ENCODE measurements around the gene GJC1.

The GJC1 gene

DNA sequence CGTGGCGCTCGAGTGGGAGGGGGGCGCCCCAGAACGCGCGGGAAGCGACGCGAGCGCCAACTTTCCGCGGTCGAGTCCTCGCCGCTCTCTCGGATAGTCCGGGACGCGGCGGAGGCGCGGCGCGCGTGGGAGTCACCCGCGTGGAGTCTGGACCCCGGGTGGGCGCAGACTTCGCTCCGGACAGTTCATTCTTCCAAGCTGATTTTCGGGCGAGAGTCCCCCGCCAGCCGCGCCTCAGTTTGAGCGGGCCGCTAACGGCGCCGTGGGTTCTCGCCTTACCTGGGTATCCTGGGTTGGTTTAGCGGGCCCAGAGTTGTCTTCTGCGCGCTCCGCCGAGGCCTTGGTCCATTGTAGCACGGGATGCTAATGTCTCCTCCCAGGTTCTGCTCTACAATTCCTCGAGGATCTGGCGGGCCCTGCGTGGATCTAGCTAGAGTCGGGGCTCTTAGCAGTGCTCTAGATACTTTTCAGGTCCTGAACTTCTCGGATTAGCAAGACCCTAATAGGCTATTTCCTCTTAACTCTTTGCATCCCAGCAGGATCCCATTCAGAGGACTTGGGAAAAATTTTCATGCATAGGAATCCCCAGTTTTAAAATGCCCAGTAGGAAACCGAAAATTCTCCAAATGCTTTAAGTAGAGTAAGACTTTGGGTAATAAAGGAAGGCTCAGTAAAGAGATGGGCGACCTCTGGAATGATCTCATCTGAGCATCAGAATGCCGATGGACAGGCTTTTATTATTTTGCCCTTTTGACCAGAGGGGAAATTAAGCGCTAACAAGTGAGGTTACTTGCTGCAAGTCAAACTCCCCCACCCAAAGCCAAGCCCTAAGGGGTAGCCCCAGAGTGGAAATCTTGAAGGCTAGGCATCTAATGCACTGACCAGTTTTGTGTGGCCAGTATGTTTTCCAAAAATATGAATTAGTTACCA, 537 bp upstream of the GJC1 start:
- TF ChIP-seq, protein P1, sequence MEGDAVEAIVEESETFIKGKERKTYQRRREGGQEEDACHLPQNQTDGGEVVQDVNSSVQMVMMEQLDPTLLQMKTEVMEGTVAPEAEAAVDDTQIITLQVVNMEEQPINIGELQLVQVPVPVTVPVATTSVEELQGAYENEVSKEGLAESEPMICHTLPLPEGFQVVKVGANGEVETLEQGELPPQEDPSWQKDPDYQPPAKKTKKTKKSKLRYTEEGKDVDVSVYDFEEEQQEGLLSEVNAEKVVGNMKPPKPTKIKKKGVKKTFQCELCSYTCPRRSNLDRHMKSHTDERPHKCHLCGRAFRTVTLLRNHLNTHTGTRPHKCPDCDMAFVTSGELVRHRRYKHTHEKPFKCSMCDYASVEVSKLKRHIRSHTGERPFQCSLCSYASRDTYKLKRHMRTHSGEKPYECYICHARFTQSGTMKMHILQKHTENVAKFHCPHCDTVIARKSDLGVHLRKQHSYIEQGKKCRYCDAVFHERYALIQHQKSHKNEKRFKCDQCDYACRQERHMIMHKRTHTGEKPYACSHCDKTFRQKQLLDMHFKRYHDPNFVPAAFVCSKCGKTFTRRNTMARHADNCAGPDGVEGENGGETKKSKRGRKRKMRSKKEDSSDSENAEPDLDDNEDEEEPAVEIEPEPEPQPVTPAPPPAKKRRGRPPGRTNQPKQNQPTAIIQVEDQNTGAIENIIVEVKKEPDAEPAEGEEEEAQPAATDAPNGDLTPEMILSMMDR (IDR thresholded peaks at IDR 0.05; ENCODE audit: borderline replicate concordance, extremely low read depth, low read length, poor library complexity, severe bottlenecking), result no peak
- TF ChIP-seq EZH2 (IDR thresholded peaks at IDR 0.05; ENCODE audit: borderline replicate concordance, low read depth, low read length, severe bottlenecking), result no peak
- Histone ChIP-seq H3K9me3 (ENCODE audit: insufficient read depth, low read length, severe bottlenecking) (no peaks in the 10 kb centered on the region), H3K27ac (ENCODE audit: low read length) (no peak overlapping the region), H3K9ac (ENCODE audit: low read depth, low read length) (peak overlapping the region; percentile 66), H3K4me2 (ENCODE audit: insufficient read depth, low read length) (peak overlapping the region; percentile 77), H3K4me3 (ENCODE audit: low read depth in 1 of 2, low read length in 2 of 2) (peak overlapping the region in 1 of 2 experiments; percentile 66; a peak in 2 of 4 replicates), H3K79me2 (ENCODE audit: insufficient read depth, low read length) (peaks cover 41% of the 10 kb centered on the region), H3K36me3 (ENCODE audit: insufficient read depth, low read length) (no peaks in the 10 kb centered on the region), H3K4me1 (ENCODE audit: insufficient read depth, low read length) (peaks cover 28% of the 10 kb centered on the region), H4K20me1 (ENCODE audit: insufficient read depth, low read length) (peaks cover 4% of the 10 kb centered on the region; the same call in 1 of the 2 replicates), H2AFZ (ENCODE audit: low read depth, low read length) (peak overlapping the region; percentile 67), H3K27me3 (ENCODE audit: insufficient read depth, low read length, poor library complexity) (peaks cover 21% of the 10 kb centered on the region)
- no peak for ATAC-seq (ENCODE audit: insufficient read depth, low read depth)
- DNase-seq, result no peak

DNA sequence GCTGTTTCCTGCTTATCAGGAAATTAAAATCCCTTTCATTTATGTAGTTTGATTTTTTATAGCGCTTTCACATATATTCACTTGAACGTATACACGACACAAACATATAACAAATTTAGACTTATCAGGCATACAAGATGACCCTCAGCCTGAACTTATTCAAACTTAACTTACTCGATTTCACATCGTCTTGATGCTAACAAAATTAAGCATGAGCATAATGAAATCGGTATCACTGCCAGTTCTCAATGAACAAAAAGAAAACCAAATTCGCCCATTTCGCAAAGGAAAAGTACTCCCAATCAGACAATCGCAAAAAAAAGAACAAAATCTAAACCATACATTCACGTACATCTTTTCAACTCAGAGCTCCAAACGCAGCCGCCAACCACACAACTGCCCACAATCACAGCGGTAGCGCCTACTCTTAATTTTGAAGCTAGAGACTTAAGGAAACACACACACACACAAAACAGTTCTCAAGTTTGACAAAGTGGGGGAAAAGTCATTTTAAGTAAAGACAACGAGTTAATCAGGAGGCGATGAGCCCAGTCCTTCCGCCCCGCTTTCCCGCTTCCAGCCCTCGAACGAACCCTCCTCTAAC, 1.1 kb downstream of the GJC1 start:
- Histone ChIP-seq H4K20me1 (ENCODE audit: insufficient read depth, low read length) (peaks cover 4% of the 10 kb centered on the region; the same call in 1 of the 2 replicates), H3K9me3 (ENCODE audit: insufficient read depth, low read length, severe bottlenecking) (no peaks in the 10 kb centered on the region), H3K4me1 (ENCODE audit: insufficient read depth, low read length) (peaks cover 28% of the 10 kb centered on the region), H3K27ac (ENCODE audit: low read length) (peak overlapping the region; percentile 55), H3K9ac (ENCODE audit: low read depth, low read length) (peak overlapping the region; percentile 66), H3K4me2 (ENCODE audit: insufficient read depth, low read length) (peak overlapping the region; percentile 77), H3K79me2 (ENCODE audit: insufficient read depth, low read length) (peaks cover 56% of the 10 kb centered on the region), H3K36me3 (ENCODE audit: insufficient read depth, low read length) (no peaks in the 10 kb centered on the region), H2AFZ (ENCODE audit: low read depth, low read length) (peak overlapping the region; percentile 67), H3K27me3 (ENCODE audit: insufficient read depth, low read length, poor library complexity) (peaks cover 21% of the 10 kb centered on the region), H3K4me3 (ENCODE audit: low read depth in 1 of 2, low read length in 2 of 2) (peak overlapping the region; percentile 59 to 66)
- peak; percentile 56 for DNase-seq
- peak; percentile 43; the same call in 2 of the 3 replicates for ATAC-seq (ENCODE audit: insufficient read depth, low read depth)
- no peak for TF ChIP-seq EZH2 (IDR thresholded peaks at IDR 0.05; ENCODE audit: borderline replicate concordance, low read depth, low read length, severe bottlenecking)
- TF ChIP-seq, protein P1 (IDR thresholded peaks at IDR 0.05; ENCODE audit: borderline replicate concordance, extremely low read depth, low read length, poor library complexity, severe bottlenecking), result no peak

DNA sequence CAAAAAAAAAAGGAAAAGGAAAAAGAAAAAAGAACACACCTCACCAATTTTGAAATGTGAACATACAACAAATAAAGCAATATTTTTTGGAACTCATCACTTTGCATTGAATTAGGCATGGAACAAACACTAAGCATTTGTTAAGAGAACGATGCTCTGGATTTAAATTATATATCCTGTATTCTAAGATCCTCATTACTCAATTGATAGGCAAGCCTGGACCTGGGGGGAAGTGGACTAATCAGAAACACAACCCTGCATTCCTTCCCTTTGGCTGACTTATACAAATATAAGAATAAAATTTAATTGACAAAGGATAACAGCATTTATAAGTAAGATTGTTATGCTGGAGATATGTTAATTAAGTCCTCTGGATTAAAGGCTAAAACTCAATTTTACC, 2.2 kb downstream of the GJC1 start:
- Histone ChIP-seq H3K4me2 (ENCODE audit: insufficient read depth, low read length) (peak overlapping the region; percentile 77), H3K27ac (ENCODE audit: low read length) (no peak overlapping the region)

More for the DNA sequence above, 2.2 kb downstream of the GJC1 start:
- peaks cover 67% of the 10 kb centered on the region for H3K79me2 ChIP-seq (ENCODE audit: insufficient read depth, low read length)
- no peaks in the 10 kb centered on the region for H3K36me3 ChIP-seq (ENCODE audit: insufficient read depth, low read length)
- no peak for DNase-seq
- TF ChIP-seq, protein P1 (IDR thresholded peaks at IDR 0.05; ENCODE audit: borderline replicate concordance, extremely low read depth, low read length, poor library complexity, severe bottlenecking), result no peak
- TF ChIP-seq EZH2 (IDR thresholded peaks at IDR 0.05; ENCODE audit: borderline replicate concordance, low read depth, low read length, severe bottlenecking), result no peak
- H3K4me1 ChIP-seq (ENCODE audit: insufficient read depth, low read length), result peaks cover 28% of the 10 kb centered on the region
- no peaks in the 10 kb centered on the region for H3K9me3 ChIP-seq (ENCODE audit: insufficient read depth, low read length, severe bottlenecking)
- no peak overlapping the region for H2AFZ ChIP-seq (ENCODE audit: low read depth, low read length)
- H4K20me1 ChIP-seq (ENCODE audit: insufficient read depth, low read length), result peaks cover 4% of the 10 kb centered on the region; the same call in 1 of the 2 replicates
- ATAC-seq (ENCODE audit: insufficient read depth, low read depth), result no peak
- peak overlapping the region in 1 of 2 experiments; percentile 66; a peak in 1 of 4 replicates for H3K4me3 ChIP-seq (ENCODE audit: low read depth in 1 of 2, low read length in 2 of 2)
- peaks cover 21% of the 10 kb centered on the region for H3K27me3 ChIP-seq (ENCODE audit: insufficient read depth, low read length, poor library complexity)
- peak overlapping the region; percentile 66 for H3K9ac ChIP-seq (ENCODE audit: low read depth, low read length)

Measured in DND-41 (cell line).